HS-5 (cell line): ENCODE measurements around the gene CRTC3.
A peak's percentile ranks its signal among the peaks of the same experiment; 100 is the strongest.
"Not testable (repeated sequence)": the region's sequence is repeated elsewhere in the genome, so short reads cannot be mapped to it uniquely, and the experiment has no call there.

Source experiments
- DNase-seq: peaks from one replicate; pipeline ENCODE4 v3.0.0-alpha.2; 2012; ENCODE audit warnings: low read depth

Gene CRTC3

DNA sequence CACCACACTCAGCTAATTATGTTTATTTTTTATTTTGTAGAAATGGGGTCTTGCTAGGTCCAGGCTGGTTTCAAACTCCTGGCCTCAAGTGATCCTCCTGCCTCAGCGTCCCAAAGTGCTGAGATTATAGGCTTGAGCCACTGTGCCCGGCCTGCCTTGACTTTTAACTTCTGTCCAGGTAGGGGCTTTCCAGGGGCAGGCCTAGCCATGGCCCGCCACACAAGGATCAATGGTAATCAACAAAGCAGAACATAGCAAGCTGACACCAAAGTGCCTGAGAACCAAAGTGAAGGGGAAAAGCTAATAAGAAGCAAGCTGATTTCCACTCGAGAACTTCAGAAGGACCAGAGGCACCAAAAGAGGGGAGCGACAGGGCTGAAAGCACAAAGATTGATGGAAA is 9.4 kb upstream of the CRTC3 start:
- no peak for DNase-seq

DNA sequence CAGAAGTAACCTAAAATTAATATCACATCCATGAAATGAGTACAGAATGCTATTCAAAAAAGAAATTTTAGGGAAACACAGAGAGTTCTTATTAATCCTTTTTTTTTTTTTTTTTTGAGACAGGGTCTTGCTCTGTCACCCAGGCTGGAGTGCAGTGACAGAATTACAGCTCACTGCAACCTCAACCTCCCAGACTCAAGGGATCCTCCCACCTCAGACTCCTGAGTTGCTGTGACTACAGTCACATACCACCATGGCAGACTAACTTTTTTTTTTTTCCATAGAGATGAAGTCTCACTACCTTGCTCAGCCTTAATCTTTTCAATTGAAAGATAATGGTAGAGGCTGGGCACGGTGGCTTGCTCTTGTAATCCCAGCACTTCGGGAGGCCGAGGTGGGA is 6.3 kb upstream of the CRTC3 start:
- DNase-seq = no peak

DNA sequence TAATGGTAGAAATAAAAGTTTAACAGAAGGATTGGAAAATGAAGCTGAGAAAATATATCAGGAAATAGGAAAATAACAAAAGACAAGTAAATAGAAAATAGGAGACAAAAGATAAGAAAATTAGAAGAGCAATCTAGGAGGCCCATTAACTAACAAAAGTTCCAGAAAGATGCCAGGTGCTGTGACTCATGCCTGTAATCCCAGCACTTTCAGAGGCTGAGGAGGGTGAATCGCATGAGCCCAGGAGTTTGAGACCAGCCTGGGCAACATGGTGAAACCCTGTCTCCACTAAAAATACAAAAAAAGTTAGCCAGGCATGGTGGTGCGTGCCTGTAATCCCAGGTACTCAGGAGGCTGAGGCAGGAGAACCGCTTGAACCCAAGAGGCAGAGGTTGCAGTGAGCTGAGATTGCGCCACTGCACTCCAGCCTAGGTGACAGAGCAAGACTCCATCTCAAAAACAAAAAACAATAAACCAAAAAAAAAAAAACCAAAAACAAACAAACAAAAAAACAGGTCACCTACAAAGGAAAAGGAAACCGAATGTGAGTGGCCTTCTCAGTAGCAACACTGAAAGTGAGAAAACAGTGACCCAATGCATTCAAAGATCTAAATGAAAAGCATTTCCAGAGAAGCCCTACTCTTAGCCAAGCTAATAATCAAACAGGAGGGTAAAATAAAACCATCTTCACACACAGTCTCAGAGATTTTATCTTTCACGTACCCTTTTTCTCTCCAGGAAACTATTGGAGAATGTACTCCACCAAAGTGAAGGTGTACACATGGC is 5.5 kb upstream of the CRTC3 start:
- not testable (repeated sequence) for DNase-seq

DNA sequence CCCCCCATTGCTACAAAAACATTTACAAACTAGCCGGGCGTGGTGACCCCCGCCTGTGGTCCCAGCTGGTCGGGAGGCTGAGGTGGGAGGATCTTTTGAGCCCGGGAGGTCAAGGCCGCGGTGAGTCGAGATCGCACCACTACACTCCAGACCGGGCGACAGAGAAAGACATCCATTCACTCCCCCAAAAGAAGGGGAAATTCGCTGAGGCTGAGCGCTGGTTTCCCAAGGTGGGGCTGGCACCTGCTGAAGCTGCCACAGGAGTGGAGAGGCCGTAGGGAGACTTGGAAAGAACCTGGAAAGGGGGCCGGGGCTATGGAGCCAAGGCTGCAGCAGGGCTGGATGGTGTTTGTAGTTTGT is 732 bp upstream of the CRTC3 start:
- no peak for DNase-seq

DNA sequence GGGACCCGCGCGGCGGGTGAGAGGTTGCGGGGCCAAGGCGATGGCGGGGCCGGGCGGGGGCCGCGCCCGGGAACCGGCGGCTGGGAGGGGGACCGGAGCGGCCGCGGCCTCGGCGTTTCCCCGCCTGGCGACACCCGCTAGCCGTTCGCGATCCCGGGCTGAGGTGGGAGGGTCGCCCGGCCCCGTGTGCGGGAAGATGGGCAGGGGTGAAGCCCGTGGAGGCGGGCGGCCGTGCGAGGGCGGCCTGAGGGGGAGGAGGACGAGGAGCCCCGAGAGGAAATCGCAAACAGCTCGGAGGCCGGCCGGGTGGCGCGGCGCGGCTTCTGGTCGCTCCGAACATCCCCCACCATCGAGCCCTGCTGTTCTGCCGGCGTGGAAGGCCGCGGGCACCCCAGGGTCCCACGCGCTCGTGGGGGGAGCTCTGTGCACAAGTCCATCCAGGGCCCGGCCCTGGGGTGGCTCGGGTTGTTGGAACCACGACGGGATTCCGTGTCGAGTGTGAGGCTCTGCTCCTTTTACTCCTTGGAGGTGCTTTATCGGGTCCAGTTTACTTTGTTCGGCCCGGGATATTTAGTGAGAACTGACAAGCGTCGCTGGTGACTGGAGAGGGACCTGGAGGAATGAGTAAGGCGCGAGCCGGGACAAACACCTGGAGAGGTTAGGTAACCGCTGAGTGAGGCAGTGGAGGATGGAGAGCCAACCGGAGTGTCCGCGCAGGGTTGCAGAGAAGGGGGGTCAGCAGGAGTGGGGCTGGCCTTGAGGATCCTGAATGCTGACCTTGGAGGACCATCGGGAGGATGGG is 728 bp downstream of the CRTC3 start:
- DNase-seq = no peak

DNA sequence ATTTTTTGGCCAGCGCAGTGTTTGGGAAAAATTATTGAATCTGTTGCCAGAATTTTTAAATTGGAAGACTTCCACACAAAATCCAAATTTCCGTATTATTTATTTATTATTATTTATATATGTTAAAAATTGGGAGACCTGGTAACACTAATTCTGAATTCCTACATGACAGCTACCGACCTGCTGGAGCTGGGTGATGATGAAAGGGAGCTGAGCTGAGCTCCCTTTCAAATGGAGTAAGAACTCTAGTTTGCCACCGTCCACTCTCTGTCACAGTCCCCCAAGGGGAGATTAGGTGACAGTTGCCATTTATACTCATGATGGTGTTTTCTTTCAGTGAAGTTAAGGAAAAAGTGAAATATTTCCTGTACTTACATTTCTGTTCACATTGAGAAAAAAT is 1.4 kb downstream of the CRTC3 start:
- no peak for DNase-seq

DNA sequence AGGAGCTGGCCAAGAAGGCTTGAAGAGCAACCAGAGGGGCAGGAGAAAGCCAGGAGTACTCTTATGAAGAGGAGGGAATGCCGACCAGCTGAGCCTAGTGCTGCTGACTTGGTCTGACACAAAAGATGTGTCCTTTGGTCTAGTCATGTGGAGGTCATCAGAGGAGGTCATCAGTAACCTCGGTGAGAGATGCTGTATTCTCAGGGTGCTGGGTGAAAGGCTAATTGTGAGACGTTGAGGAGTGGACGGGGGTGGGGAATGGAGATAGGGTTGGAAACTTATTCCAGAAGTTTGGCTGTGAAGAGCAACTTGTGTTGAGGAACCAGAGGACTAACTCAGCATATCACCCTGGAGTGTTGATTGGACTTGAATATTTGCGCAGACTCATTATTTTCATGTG is 5.5 kb downstream of the CRTC3 start:
- DNase-seq = no peak

DNA sequence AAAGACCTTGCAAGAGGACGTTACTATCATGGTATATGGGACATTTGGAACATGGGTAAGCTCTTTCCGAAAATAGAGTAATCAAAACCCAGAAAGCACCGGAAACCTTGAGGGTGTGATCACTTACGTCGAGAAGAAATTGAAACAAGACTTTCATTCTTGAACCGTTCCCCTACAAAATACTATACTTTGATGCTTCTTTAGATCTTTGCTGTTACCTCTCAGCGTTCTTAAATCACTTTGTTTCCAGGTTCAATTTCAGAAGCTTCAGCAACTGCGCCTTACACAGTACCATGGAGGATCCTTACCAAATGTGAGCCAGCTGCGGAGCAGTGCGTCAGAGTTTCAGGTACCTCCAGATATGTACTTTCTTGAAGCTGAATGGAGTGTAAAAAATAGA is 10.1 kb downstream of the CRTC3 start:
- no peak for DNase-seq

DNA sequence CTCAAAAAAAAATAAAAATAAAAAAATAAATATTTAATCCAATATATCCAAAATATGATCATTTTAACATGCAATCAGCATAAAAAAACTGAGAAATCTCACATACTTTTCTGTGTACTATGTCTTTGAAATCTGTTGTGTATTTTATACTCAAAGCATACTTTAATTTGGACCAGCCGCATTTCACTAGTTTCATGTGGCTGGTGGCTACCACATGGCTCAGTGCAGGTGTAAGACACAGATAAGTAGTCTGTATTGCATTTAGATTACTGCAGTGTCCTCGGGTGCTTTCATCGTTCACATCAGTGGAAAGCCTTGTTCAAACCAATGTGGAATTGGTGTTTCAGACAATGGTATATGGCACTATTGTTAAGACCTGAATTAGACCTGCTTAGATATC is 11.0 kb downstream of the CRTC3 start:
- DNase-seq = no peak

DNA sequence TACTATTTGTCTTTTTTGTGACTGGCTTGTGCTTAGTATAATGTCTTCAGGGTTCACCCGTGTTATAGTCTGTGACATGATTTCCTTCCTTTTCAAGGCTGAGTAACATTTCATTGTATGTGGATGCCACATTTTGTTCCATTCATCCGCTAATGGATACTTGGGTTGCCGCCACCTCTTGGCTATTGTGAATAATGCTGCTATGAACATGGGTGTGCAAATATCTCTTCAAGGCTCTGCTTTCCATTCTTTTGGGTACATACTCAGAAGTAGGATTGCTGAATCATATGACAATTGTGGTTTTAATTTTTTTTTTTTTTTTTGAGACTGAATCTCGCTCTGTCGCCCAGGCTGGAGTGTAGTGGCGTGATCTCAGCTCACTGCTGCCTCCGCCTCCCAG is 15.4 kb downstream of the CRTC3 start:
- no peak for DNase-seq

DNA sequence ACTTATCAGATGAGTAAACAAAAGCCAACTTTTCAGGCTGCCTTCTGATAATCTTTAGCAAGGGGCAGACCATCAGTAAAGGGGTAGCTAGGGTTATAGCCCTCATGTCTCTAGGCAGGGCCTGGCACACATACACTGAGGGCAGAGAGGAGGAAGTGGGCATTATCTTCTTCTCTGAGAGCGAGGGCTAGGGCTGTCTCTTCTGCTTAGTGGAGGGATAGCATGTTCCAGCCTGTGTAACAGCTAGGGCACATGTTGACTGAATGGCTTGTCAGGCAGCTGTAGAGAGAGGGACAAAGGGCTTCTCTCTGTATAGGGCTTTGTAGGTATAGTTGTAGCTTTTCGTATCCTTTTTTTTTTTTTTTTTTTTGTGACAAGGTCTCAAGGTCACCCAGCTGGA is 17.8 kb downstream of the CRTC3 start:
- no peak for DNase-seq

DNA sequence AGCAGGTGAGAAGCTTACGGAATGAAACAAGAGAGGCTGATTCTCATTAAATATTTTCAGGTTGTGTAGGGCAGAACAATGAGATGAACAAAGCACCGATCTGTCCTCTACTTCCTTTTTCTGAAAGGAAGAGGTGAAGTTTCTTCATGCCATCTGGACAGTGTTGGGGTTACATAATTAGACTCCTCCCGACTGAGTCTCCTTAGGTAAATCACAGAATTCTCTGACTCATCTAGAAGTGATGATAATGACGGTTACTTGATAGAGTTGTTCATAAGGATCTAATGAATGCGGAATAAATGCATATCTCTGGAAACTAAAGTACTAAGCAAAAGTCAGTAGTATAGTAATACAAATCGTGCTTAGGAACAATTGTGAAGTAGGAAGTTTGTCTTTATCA is 21.2 kb downstream of the CRTC3 start:
- DNase-seq = no peak

DNA sequence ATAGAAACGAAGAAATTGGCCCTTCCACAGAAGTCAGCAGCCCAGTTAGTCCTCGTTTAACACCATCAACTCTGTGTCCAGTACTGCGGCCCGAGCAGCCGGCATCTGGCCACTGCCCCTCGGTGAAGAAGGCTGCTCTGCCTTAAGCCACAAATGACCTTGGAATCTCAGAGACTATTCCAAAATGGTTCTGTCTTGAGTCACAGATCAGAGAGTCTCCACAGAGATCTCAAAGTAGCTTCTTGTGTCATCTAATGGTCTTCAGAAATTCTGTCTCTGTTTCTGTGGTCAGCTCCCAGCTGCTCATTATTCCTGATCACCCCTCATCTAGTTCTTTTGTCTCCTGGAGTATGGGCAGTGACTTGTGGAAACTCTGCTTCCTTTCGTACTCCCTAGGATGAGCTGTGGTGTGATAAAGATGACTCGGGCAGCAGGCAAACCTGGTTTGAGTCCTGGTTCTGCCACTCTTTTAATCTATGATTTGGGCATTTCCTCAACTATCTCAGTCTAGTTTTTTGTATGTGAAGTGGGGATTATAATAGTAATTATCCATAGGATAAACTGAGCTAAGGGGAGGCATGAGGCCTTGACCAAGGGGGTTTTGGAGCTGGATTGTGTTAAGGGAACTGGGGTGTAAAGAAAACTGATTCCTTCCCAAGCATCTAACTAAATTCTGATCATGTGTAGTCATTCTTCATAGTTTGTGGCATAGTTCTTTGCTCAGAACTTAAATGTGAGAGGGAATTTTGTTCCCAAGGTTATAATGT is 22.6 kb downstream of the CRTC3 start:
- peak; percentile 60 for DNase-seq

DNA sequence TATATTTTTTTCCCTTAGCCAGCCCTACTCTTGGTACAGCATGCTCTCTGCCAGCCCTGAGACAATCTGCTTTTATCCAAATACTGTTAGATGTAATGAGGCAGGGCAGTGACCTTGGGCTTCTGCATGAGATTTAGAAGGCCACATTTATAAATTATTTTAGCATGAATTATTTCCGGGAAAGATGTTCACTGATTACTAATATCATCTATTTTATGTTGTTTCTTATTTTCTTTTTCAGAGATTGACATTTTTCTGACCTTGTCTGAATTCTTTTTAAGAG is 23.1 kb downstream of the CRTC3 start:
- DNase-seq = no peak

DNA sequence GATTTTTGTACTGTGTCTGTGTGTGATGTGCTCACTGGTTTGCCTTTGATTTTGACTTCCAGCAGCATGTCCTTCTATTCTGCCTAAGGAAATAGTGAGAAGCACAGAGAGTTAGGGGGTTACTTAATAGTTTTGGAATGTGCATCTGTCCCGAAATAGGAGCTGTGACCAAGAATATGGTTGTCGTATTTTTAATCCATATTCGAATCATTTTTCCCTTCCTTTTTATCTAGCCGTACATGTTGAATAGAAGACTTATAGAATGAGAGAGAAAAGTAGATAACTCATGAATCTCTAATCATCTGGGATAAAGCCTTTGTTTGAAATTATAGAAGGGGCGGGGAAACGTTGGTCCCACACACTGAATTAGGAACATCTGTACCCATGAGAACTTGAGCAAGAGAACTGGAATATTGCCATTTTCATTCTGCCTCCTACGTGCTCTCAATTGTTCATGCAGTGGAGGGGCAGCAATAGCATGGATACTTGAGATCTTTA is 23.6 kb downstream of the CRTC3 start:
- DNase-seq = peak; percentile 60

DNA sequence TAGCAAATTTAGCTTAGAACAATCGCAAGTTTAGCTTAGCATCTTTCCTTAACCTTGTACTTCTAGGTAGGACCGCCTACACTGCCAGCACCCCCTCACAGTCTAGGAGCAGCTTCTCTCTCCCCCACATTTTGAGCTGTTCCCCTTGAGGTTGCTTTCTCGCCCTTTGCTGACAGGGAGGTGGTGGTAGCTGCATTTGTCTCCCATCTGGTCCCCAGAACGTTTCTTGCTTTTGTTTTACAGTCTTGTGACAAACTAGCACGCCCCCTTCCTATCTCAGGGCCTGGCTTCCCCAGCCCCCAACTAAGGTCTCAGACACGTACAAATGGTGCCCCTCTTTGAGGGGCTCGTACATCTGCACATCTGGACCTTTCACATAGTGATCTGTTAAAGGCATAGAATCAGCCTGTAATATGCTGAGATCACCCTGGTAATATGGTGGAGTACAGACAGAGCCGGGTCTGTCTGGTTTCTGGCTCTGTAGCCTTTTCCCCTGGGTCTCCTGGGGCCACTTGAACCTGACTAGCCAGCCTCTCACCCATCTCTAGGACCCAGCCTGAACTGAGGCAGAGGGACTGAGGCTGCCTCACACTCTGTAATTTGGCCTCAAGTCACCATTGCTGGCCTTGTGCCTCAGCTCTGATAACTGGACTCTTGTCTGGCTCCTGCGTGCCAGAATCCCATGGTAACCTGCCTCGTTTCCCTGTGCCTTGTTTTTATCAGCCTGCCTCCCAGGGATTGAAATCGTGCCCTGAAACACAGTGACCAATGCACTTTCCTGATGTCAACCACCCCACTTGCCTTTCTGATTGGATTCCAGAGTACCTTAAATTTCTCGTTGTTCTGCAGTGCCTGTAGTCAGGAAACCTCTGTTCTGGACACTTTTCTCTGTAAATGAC is 27.7 kb downstream of the CRTC3 start:
- DNase-seq = no peak

DNA sequence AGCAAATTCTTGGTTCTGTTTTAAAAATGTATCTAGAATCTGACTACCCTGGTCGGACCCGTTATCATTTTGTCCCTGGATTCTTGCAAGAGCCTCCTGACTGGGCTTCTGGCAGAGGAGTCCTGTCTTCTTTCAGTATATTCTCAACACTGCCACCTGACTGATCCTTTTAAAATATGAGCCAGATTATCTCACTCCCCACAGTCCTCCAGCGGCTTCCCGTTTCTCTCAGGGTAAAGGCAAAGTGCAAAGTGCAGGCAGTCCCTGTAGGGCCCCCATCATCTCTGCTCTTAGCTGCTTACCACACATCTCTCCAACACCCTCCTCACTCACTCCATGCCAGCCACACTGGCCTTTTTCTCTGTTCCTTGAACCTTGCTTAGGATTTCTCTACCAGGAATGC is 28.4 kb downstream of the CRTC3 start:
- no peak for DNase-seq

DNA sequence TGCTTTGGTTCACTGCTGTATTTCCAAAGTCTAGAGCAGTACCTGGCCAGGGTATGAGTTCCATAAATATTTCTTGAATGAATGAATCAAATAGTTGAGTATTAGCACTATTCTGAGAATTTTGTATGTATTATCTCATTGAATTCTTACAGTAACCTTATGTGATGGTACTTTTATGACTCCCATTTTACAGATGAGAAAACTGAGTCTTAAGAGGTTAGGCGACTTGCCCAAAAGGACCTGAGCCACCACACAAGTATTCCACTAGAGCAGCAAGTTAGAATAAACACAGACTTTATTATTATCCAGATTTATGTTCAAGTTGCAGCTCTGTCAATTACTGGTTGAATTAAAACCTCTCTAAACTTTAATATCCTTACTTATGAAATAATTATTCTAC is 29.4 kb downstream of the CRTC3 start:
- DNase-seq = no peak

DNA sequence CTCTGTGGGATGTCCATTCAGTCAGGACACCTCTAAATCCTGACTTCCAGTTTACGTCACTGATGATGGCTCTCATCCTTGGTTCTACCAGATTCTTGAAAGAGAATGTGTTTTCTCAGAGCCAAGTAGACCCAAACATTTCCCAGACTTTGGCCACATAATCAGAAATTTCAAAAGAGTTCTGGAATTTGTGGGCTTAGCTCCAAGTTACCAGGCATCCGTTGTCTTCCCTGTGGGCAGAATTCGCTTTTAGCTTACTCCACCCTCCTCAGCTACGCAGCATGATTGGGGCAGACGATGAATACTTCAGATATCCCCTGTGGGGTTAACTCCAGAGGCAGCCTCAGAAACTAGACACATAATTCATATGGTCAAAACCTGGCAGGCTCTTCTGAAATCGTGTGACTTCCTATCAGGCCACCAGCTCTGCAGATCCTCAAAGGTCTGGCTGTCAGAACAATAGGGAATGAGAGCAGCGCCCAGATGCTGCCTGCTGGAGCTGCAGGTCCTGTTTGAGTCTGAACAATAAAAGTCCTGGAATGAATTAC is 30.6 kb downstream of the CRTC3 start:
- DNase-seq = peak; percentile 83

DNA sequence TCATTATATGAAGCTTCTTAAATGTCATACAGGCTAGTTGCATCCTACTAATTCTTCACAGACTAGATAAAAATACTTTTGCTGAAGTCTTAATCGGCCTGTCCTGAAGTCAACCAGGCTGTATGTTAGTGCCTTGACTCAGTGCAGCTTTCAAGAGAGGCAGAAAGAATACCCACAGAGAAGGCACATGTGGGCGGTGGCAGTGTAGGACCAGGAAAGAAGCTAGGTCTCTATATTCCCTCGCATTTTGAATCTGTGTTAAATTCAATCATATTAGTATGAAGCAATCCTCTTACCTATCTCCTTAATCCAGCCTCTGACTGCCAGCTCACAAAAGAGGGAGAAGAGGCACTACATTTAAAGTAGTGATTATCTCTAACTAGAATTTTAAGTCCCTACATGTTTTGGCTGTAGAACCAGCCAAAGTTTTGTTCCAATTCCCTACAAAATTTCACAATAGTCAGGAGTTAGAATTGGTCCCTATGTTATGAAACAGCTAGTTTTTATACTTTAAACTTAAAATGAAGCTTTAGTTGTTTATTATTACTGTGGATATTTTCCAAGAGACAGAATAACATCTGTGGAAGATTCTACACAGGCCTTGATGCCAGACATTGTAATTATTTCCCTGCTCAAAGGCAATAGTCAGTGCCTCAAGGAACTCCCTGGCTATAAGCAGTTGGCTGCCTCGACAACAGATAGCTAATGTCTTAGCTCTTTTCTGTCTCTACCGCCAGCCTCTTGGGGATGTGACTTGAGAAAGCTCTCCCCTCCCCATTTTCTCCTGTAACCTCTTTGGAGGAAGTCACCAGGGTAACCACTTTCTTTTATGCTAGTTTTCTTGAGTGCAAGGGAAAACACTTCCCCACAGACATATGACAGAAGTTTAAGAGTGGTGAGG is 31.9 kb downstream of the CRTC3 start:
- no peak for DNase-seq

DNA sequence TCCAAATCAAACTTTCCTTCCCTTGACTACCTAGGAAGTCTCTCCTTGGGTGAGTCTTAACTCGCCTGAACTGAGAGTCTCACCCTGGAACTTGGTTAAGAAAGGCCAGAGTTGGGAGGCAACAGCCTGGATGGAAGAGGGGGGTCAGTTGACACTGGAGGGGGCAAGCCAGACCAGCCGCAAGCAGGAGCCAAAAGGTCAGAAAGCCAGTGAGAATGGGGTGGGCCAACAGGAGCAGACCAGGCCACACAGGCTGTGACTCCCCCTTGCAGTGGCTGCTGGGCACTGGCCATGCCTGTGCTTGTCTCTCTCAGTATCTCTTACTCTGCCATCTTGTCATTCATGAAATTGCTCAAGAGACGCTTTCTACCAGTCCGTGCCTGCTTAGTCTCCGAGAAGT is 32.9 kb downstream of the CRTC3 start:
- DNase-seq = no peak
